Stimulated activated CD4-positive, alpha-beta T cell treated with anti-CD3 and anti-CD28 coated beads, Interleukin-1b, Interleukin-23, amount 100 ng/mL, for 48 hours (primary cell): ENCODE measurements around the gene AP2A2.
A peak's percentile ranks its signal among the peaks of the same experiment; 100 is the strongest.

ENCODE experiments used
- DNase-seq: peaks from one replicate; pipeline ENCODE4 v3.0.0-alpha.2; 2020

AP2A2 gene

DNA sequence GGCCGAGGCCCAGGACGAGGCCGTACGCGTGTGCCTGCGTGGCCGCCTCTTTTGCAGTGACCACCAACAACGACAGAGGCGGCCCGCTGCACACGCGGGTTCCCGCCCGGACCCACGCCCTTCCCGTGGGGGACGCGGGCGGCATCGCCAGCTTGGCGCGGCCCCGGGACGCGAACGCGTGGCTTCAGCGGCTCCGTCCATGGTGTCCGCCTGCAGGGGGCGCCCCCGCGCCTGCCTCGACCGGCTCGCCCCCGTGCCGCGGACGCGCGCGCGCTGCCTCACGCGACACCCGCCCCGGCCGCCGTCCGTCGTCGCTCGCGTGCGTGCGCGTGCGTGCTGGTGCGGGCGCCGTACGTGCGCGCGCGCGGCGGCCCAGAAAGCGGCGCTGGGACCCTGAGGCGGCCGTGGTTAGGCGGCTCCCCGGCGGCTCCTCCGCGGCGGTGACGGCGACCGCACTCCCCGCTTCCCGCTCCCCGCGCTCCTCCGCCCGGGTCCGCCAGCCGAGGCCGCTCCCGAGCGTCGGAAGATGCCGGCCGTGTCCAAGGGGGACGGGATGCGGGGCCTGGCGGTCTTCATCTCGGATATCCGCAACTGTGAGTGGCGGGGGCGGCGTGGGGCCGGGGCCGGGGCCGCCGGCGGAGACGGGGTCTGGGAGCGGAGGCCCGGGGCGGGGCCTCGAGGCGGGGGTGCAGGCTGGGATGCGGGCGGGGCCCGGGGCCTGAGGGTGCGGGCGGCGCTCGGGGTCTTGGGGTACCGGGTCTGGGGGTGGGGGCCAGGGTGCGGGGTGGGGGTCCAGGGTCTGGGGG is at the start of gene AP2A2:
Gene AP2A2, plus strand, starts transcription at position 375 of the 806 bp plus-strand sequence. Its CDS starts 152 bp downstream, at position 527.
- peak; percentile 88 for DNase-seq

DNA sequence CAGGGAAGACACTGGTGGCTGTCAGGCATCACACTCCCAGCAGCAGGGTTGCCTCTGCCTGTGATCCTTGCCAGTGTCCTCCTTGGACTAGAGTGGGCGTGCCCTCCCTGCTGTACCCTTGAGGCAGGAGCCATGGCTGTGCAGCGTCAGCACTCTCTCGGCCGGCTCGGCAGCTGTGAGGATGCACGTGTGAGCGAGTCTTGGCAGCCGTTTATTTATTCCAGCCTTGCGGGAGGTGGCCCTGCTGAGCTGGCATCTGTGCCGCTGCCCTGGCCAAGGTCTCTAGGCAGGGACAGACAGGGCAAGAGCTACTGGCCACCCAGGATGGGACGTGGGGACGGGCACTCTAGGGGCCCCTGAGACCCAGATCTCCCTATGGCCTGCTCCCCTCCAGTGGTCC is 49.1 kb upstream of the AP2A2 start:
- no peak for DNase-seq

DNA sequence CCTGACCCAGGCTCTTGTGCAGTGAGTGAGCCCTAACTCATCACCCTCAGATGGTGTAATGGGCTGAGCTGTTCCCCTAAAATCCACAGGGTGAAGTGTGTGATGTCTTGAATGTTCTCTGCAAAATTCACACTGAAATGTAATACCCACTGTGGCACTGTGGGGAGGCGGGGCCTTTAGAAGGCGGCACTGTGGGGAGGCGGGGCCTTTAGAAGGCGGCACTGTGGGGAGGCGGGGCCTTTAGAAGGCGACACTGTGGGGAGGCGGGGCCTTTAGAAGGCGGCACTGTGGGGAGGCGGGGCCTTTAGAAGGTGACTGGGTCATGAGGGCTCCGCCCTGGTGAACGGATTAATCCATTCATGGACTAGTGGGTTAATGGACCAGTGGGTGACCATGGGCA is 48.1 kb upstream of the AP2A2 start:
- peak; percentile 55 for DNase-seq

- DNase-seq = no peak
These were observed 45.2 kb upstream of the AP2A2 start for GRCh38 chr11:880447-880846.

DNA sequence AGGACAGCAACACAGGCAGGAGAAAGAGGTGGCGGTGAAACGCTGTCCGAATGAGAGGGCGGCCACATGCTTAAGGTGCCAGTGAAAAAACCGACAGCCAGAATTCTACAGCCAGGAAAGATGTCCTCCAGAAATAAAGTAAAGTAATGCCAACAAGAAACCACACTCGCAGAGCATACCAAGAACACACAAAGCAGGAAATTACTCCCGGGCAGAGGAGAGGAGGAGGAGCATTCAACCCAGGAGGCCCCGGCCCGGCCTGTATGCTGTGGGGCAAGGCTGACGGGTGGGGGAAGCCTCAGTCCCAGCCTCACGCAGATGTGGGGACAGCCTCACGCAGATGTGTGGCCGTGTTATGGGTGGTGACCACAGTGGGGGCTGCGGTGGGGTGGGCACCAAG is 43.1 kb upstream of the AP2A2 start:
- DNase-seq = no peak

GRCh38 chr11:883527-883926 is 42.1 kb upstream of the AP2A2 start:
- DNase-seq = no peak

DNA sequence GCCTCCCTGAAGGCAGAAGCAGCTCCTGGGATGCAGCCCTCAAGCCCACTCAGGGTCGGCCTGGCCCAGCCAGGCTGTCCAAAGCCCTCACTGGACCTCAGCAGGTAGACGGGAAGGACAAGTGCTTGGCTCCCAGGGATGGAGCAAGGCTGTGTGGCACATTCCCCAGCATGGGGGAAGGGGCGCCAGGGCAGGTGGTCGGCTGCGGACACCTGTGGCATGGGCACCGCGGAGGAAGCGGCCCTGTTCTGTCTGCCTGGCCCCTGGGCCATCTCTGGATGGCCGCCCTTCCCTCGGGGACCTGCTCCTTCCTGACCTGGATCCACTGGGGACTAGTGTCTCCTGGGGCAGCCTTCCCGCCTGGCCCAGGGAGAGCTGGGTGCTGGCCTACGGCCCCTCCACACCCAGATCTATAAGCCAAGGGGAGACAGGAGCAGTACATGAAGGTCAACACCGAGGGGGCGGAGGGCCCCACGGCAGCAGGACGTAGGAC is 41.0 kb upstream of the AP2A2 start:
- DNase-seq = no peak

DNA sequence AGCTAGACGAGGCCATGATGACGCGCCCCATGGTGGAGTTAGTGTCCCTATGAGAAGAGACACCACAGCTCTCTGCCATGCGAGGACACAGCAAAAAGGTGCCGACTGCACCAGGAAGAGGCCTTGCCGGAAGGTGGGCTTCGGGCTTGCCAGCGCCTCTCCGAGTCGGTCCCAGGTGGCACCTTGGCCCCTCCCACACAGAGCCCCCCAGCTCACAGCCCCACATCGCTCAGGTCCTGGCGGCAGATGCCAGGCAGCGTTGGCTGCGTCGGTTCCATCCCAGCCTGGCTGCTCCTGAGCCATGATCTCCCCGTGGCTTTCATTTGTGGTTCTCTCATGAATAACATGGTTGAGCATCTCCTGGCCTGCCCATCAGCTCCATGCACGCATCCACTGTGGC is 39.1 kb upstream of the AP2A2 start:
- no peak for DNase-seq

- no peak for DNase-seq
These were observed 38.1 kb upstream of the AP2A2 start for GRCh38 chr11:887589-887988.

GRCh38 chr11:888310-889212 is 37.1 kb upstream of the AP2A2 start:
- DNase-seq = no peak

- no peak for DNase-seq
These were observed 36.4 kb upstream of the AP2A2 start for GRCh38 chr11:889257-889656.

DNA sequence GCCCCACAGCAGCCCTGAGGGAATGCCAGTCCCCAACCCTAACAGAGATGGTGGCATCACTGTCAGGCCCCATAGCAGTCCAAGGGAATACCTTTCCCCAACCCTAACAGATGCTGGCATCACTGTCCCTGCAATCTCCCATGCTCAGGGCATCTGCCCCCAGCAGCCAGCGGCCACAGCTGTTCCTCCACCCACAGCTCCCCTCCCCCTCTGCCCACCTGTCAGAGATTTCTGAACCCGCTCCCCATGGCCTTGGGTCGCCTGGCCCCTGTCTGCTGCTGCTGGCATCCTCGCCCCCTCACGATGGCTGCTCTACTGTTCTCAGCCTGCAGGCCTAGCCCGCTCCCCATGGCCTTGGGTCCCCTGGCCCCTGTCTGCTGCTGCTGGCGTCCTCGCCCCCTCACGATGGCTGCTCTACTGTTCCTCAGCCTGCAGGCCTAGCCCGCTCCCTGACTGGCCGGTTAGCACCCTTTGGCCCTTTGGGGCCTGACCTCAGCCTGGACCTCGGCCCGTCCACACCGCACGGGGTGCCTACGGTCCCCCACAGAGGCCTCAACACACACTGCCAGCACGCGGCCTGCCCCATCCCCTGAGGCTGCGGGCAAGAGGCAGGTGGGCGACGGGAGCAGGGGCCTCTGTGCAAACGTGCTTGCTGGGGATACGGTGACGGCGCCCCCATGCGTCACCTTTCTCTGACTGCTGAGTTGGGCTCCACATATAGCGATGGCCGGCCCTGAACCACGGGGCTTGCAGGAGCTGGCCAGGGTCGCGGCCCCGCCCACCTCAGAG is 35.8 kb upstream of the AP2A2 start:
- no peak for DNase-seq

DNA sequence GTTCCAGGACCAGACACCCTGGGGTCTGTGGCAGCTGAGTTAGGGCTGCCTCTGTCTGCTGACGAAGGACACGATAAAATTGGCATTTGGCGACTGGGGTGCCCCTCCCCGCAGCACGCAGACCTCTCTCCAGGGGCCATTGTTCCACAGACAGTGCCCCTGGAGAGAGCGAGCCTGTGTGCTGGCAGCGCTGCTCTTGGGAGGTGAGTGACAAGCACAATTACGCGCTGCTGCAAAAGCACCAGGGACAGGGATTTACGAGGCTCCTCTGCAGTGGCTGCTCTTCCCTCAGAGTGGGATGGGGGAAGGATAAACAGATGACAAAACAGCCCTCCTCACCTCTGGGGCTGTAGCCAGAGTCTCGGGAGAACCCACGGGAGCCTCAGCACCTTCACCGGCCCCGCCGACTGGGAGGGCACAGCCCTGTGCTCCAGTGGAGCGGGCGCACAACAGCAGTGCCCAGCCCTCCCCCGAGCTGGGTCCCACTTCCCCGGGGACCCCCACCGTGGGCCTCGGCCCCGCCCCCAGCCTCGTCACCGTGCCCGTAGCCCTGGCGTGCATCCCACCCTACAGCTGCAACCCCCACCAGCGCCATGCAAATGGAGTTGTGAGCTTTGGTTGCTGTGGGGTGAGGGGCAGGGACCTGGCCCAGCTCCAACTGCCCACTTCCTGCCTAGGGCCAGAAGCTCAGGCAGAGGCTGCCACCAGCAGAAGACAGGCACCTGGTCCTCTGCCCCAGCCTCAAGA is 34.7 kb upstream of the AP2A2 start:
- no peak for DNase-seq

- no peak for DNase-seq
These were observed 32.5 kb upstream of the AP2A2 start for GRCh38 chr11:893008-893654.

DNA sequence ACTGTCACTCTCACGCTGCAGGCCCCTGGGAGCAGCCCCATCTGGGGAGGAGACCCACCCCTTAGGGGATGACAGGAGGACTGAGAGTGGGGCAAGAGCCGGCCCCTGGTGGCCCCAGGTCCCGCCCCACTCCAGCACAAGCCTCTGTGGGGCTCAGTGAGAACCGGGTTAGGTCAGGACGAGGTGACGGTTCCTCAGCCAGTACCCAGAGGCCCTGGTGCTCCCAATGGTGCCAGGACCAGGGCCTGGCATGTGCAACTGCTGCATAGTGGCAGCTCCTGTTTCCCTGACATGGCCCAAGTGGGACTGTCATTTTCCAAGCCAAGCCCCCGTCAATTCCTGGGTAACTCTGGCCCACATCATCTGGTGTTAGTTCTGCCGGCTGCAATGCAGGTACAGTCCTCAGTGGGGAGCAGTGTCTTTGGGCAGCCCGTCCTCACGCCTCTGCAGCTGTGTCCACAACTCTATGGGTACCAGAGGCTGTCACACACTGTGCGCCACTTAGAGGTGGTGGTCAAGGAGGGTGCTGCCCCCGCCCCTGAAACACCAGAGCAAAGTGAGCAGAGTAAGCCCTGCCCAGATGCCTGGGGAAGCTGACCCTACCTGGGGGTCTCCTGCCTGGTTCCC is 31.0 kb upstream of the AP2A2 start:
- DNase-seq = no peak

- no peak for DNase-seq
These were observed 30.1 kb upstream of the AP2A2 start for GRCh38 chr11:895331-896110.

DNA sequence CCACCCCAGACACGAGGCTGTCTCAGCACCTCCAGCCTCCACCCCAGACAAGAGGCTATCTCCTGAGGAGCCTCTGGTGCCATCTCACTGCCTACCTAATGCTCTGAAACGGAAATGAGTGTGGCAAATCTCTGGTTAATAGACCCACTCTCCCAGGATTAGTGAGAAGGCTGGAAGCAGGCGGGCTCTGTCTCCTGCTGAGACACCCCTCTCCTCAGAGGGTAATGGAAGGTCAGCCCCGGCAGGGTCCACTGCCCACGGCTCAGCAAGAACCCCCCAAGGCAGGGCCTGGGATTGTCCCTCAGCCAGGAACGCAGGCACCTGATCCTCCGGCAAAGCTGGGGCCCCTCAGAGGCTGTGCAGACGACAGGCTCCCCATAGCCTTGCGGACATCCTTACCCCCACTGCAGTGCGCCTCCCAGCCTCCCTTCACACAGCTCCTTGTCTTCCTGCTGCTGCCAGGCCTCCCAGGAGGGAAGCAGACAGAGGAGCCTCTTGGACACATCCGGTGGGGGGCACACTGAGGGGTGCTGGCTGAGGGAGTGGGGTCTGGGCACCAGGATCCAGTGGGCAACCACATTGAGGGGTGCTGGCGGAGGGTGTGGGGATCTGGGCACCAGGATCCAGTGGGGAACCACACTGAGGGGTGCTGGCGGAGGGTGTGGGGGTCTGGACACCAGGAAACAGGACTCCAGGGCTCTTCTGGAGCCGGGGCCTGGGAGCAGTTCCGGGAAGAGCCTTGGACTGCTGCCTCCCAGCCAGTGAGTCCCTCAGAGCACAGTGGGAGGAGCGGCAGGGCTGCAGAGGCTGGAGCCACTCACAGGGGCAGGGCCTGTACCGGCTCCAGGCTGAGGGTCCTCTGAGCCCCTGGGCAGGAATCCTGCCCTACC is 28.2 kb upstream of the AP2A2 start:
- DNase-seq = no peak

- DNase-seq = no peak
These were observed 27.5 kb upstream of the AP2A2 start for GRCh38 chr11:898143-898511.

DNA sequence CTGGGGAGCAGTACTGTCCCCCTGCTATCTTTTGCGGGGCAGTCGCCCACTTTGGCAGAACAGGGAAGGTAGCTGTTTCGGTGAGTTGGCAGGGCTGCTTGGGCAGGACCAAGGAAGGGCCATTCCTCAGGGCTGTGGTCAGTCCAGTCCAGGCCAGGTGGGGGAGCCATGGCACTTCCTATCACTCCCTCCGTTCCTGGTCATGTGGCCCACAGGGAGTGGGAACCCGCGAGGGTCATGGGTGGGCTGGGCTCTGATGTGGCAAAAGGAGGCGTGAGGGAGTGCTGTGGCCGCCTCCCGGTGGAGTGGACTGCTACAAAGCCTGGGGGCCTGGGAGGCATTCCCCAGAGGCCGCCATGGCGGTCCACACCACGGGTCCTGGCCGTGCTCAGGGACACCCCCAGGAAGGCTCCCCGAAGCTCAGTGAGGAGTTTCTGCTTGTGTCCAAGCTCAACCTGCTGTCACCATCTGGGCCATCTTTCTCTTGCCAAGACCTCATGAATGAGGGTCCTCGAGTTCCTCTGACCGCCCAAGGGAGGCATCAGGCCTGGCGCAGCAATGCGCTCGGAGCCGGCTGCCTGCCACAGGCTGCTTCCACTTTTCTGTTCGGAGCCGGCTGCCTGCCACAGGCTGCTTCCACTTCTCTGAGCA is 27.0 kb upstream of the AP2A2 start:
- DNase-seq = no peak
